Measurements from ENCODE around the gene PRDM16. TPM values are rescaled to one million over a fixed set of nuclear protein-coding genes. Genes with fewer than 3 reads are reported as not detected.
A peak's percentile ranks its signal among the peaks of the same experiment; 100 is the strongest.

Gene PRDM16
- total and polyA plus RNA-seq, 2 of the 13 experiments (the other 11 are each of a cell fraction or from before 2014, with no cell fraction given) = 0.15 to 0.81 TPM

DNA sequence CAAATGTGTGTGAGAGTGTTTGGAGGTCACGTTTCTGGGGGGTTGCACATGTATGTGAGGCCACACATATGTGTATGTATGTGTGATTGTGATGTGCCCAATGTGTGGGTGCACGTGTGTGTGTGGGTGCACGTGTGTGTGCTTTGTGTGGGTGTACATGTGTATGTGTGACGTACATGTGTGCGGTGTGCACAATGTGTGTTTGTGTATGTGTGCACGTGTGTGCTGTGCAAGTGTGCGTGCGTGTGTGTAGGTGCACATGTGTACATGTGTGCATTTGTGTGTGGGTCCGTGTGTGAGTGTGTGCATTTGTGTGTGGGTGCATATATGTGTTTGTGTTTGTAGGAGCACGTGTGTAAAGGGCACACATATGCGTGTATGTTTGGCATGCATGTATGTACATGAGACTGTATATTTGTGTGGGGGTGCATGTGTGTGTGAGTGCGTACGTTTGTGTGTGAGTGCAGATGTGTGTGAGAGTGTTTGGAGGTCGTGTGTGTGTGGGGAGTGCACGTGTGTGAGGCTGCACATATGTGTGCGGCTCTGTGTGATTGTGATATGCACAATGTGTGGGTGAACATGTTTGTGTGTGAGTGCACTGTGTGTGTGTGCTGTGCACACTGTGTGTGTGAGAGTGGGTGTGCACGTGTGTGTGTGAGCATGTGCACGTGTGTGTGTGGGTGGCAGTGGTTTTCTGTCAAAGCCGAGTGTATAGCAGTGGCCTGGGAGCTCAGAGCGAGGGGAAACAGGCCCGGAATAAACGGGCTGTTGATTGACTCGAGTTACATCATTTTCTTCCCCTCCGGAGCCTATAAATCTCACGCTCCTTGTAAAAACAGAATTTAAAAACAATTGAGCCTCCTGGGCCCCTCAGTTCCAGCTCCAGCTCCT lies 252.8 kb downstream of the PRDM16 start (continued):
- TF ChIP-seq ZNF562 (CRISPR knock-in tag; IDR thresholded peaks at IDR 0.05; ENCODE audit: borderline replicate concordance) (no peak), ZFP36L2 (CRISPR knock-in tag; IDR thresholded peaks at IDR 0.05) (no peak), KDM1A (CRISPR knock-in tag; IDR thresholded peaks at IDR 0.05) (no peak), TOPORS (CRISPR knock-in tag; IDR thresholded peaks at IDR 0.05) (no peak), PBX2 (CRISPR knock-in tag; IDR thresholded peaks at IDR 0.05) (no peak), ZNF549 (CRISPR knock-in tag; IDR thresholded peaks at IDR 0.05) (no peak), RNF2 (conservative IDR thresholded peaks at IDR 0.05; ENCODE audit: low read depth) (no peak), ZBTB26 (CRISPR knock-in tag; IDR thresholded peaks at IDR 0.05; ENCODE audit: borderline replicate concordance) (no peak), AHR (CRISPR knock-in tag; IDR thresholded peaks at IDR 0.05) (no peak), ARID5B (CRISPR knock-in tag; IDR thresholded peaks at IDR 0.05) (no peak), TEAD3 (CRISPR knock-in tag; optimal IDR thresholded peaks at IDR 0.05; ENCODE audit: borderline replicate concordance) (peak; percentile 32), KLF16 (CRISPR knock-in tag; IDR thresholded peaks at IDR 0.05) (0 out of 4 replicates have a peak, but pooled peaks of 1 of the 2 experiments have one; percentile 47)
- TF ChIP-seq, protein P1, sequence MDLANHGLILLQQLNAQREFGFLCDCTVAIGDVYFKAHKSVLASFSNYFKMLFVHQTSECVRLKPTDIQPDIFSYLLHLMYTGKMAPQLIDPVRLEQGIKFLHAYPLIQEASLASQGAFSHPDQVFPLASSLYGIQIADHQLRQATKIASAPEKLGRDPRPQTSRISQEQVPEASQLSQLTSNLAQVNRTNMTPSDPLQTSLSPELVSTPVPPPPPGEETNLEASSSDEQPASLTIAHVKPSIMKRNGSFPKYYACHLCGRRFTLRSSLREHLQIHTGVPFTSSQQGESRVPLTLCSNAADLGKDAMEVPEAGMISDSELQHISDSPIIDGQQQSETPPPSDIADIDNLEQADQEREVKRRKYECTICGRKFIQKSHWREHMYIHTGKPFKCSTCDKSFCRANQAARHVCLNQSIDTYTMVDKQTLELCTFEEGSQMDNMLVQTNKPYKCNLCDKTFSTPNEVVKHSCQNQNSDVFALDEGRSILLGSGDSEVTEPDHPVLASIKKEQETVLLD (CRISPR knock-in tag; IDR thresholded peaks at IDR 0.05; ENCODE audit: low read depth) = peak; percentile 49
- TF ChIP-seq, protein P2, sequence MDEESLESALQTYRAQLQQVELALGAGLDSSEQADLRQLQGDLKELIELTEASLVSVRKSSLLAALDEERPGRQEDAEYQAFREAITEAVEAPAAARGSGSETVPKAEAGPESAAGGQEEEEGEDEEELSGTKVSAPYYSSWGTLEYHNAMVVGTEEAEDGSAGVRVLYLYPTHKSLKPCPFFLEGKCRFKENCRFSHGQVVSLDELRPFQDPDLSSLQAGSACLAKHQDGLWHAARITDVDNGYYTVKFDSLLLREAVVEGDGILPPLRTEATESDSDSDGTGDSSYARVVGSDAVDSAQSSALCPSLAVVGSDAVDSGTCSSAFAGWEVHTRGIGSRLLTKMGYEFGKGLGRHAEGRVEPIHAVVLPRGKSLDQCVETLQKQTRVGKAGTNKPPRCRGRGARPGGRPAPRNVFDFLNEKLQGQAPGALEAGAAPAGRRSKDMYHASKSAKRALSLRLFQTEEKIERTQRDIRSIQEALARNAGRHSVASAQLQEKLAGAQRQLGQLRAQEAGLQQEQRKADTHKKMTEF (CRISPR knock-in tag; IDR thresholded peaks at IDR 0.05) = no peak
- TF ChIP-seq, protein P3, sequence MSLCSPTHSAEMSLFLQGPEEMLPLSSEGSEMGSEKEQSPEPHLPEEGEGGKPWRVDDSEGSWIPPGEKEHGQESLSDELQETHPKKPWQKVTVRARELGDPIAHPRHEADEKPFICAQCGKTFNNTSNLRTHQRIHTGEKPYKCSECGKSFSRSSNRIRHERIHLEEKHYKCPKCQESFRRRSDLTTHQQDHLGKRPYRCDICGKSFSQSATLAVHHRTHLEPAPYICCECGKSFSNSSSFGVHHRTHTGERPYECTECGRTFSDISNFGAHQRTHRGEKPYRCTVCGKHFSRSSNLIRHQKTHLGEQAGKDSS (CRISPR knock-in tag; IDR thresholded peaks at IDR 0.05; ENCODE audit: borderline replicate concordance, low read depth) = no peak
- TF ChIP-seq, protein P4, sequence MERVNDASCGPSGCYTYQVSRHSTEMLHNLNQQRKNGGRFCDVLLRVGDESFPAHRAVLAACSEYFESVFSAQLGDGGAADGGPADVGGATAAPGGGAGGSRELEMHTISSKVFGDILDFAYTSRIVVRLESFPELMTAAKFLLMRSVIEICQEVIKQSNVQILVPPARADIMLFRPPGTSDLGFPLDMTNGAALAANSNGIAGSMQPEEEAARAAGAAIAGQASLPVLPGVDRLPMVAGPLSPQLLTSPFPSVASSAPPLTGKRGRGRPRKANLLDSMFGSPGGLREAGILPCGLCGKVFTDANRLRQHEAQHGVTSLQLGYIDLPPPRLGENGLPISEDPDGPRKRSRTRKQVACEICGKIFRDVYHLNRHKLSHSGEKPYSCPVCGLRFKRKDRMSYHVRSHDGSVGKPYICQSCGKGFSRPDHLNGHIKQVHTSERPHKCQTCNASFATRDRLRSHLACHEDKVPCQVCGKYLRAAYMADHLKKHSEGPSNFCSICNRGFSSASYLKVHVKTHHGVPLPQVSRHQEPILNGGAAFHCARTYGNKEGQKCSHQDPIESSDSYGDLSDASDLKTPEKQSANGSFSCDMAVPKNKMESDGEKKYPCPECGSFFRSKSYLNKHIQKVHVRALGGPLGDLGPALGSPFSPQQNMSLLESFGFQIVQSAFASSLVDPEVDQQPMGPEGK (CRISPR knock-in tag; IDR thresholded peaks at IDR 0.05) = no peak
